PFSK-1 (cell line): Measurements from ENCODE around the gene ZFYVE1.

ENCODE experiments used
- POLR2AphosphoS5 ChIP-seq: IDR thresholded peaks from 2 replicates; pipeline ENCODE4 v1.6.1; 2012; ENCODE audit warnings: low read depth, mild to moderate bottlenecking, control low read depth, low read length, moderate library complexity
- TAF1 ChIP-seq: IDR thresholded peaks from 2 replicates; pipeline ENCODE4 v1.6.1; 2012; ENCODE audit warnings: low read length, control low read depth, borderline replicate concordance; ENCODE audit not compliant: insufficient read depth
- TF ChIP-seq, protein P1 (sequence below), 2 experiments: IDR thresholded peaks; 2 replicates each; pipeline versions ENCODE4 v1.6.1 to v1.8.0; 2011 to 2012; ENCODE audit warnings: low read depth in 2 of 2, low read length in 2 of 2, control low read depth in 1 of 2, inconsistent platforms in 1 of 2, mild to moderate bottlenecking in 1 of 2, moderate library complexity in 1 of 2; ENCODE audit not compliant: insufficient read depth in 1 of 2

- no peak for TF ChIP-seq POLR2AphosphoS5
- TF ChIP-seq, protein P1, sequence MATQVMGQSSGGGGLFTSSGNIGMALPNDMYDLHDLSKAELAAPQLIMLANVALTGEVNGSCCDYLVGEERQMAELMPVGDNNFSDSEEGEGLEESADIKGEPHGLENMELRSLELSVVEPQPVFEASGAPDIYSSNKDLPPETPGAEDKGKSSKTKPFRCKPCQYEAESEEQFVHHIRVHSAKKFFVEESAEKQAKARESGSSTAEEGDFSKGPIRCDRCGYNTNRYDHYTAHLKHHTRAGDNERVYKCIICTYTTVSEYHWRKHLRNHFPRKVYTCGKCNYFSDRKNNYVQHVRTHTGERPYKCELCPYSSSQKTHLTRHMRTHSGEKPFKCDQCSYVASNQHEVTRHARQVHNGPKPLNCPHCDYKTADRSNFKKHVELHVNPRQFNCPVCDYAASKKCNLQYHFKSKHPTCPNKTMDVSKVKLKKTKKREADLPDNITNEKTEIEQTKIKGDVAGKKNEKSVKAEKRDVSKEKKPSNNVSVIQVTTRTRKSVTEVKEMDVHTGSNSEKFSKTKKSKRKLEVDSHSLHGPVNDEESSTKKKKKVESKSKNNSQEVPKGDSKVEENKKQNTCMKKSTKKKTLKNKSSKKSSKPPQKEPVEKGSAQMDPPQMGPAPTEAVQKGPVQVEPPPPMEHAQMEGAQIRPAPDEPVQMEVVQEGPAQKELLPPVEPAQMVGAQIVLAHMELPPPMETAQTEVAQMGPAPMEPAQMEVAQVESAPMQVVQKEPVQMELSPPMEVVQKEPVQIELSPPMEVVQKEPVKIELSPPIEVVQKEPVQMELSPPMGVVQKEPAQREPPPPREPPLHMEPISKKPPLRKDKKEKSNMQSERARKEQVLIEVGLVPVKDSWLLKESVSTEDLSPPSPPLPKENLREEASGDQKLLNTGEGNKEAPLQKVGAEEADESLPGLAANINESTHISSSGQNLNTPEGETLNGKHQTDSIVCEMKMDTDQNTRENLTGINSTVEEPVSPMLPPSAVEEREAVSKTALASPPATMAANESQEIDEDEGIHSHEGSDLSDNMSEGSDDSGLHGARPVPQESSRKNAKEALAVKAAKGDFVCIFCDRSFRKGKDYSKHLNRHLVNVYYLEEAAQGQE (IDR thresholded peaks at IDR 0.05; ENCODE audit: insufficient read depth in 1 of 2, low read depth in 2 of 2, low read length in 2 of 2) = no peak
- TF ChIP-seq TAF1 = no peak
Observed at GRCh38 chr14:72965249-72965648, 61.7 kb downstream of the ZFYVE1 start.
